ENCODE results near the gene UNC13D.

DNA sequence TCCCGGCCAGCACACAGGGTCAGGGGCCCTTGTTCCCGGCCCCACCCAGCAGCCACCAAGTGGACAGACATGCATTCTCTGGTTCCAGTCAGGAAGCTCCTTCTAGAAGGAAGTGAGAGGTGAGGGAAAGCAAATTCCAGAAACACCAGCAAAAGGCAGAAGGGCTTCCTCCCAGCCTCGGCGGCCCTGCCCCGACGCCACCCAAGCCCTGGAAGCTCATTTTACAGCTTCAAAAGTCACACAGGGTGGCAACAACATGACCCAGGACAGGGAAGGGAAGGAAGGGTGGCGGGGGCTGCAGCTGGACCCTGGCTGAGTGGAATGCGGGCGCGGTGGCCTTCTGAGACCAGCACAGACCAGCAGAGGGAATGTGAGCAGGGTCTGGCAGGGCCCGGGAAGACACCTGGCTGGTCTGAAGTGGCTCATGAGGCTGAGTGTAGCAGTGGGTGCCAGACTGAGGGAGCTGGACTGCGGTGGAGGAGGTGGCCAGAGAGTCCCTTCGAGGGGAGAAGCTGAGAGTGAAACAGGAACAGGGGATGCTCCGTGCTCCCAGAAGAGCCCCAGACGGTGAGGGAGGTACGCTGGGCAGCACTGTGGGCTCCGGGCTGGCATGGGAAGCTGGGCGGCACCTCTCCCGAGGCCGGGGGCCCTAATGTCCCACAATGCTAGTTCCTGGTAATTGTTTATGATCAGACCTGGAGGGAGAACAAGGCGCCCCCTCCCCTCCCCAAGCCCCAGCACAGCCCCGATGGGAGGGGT lies 1.9 kb upstream of the UNC13D start:
- TF ChIP-seq POLR2A (IDR thresholded peaks at IDR 0.05): no peak
- TF ChIP-seq, protein P1, sequence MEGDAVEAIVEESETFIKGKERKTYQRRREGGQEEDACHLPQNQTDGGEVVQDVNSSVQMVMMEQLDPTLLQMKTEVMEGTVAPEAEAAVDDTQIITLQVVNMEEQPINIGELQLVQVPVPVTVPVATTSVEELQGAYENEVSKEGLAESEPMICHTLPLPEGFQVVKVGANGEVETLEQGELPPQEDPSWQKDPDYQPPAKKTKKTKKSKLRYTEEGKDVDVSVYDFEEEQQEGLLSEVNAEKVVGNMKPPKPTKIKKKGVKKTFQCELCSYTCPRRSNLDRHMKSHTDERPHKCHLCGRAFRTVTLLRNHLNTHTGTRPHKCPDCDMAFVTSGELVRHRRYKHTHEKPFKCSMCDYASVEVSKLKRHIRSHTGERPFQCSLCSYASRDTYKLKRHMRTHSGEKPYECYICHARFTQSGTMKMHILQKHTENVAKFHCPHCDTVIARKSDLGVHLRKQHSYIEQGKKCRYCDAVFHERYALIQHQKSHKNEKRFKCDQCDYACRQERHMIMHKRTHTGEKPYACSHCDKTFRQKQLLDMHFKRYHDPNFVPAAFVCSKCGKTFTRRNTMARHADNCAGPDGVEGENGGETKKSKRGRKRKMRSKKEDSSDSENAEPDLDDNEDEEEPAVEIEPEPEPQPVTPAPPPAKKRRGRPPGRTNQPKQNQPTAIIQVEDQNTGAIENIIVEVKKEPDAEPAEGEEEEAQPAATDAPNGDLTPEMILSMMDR (IDR thresholded peaks at IDR 0.05): no peak
